ENCODE data around the gene MSI2. TPM values are rescaled to one million over a fixed set of nuclear protein-coding genes. Genes with fewer than 3 reads are reported as not detected.

Gene MSI2
- total and polyA plus RNA-seq, 2 donors (not counting 3 experiments of a cell fraction or from before 2014, with no cell fraction given) = 20.9 to 59.3 TPM

- dilution Hi-C loops (cut with MboI; ENCODE audit: extremely low pct_ligation_motif_present, low sequenced_read_pairs) = no loop called here
- no peak overlapping the region for H3K4me2 ChIP-seq (ENCODE audit: insufficient read depth, low read length)
- no peak for DNase-seq (ENCODE audit: low read depth, low spot score)
- BruUV-seq (replicated peaks) = no TSS peak
- no peak overlapping the region for H2AFZ ChIP-seq (ENCODE audit: low read depth, low read length)
- H3K4me3 ChIP-seq (replicated peaks in 1 of 3; ENCODE audit: insufficient read depth in 1 of 3, low read depth in 1 of 3, low read length in 3 of 3) = no peak overlapping the region
- no peak overlapping the region for H3K27ac ChIP-seq (ENCODE audit: insufficient read depth, low read depth, low read length)
- no peak for FAIRE-seq
- TF ChIP-seq JUN (IDR thresholded peaks at IDR 0.05; ENCODE audit: borderline replicate concordance, insufficient read depth, insufficient read length, low read depth) (no peak), MAX (IDR thresholded peaks at IDR 0.05; ENCODE audit: insufficient read depth, insufficient read length) (no peak), CTCF (IDR thresholded peaks at IDR 0.05; ENCODE audit: extremely low read depth in 1 of 2, insufficient read depth in 1 of 2, low read depth in 1 of 2, low read length in 2 of 2) (no peak), FOS (IDR thresholded peaks at IDR 0.05; ENCODE audit: borderline replicate concordance, insufficient read depth, low read length) (no peak), POLR2A (IDR thresholded peaks at IDR 0.05; ENCODE audit: low read depth, low read length) (no peak), GATA2 (IDR thresholded peaks at IDR 0.05; ENCODE audit: insufficient read depth, insufficient read length, low read depth, low read length) (no peak), POLR2AphosphoS5 (IDR thresholded peaks at IDR 0.05; ENCODE audit: insufficient read depth, low read depth, low read length) (no peak), EZH2 (IDR thresholded peaks at IDR 0.05; ENCODE audit: borderline replicate concordance, low read depth, low read length, severe bottlenecking) (no peak), MYC (IDR thresholded peaks at IDR 0.05; ENCODE audit: low read depth, low read length) (no peak)
- H3K9ac ChIP-seq (replicated peaks; ENCODE audit: extremely low read depth, insufficient read depth, low read length) = no peak overlapping the region
- H4K20me1 ChIP-seq (replicated peaks; ENCODE audit: control insufficient read depth, extremely low read depth, insufficient read depth, low read length) = no peaks in the 10 kb centered on the region
- H3K27me3 ChIP-seq (ENCODE audit: control insufficient read depth in 2 of 2, insufficient read depth in 2 of 2, low read length in 2 of 2) = no peaks in the 10 kb centered on the region
- no peaks in the 10 kb centered on the region for H3K9me3 ChIP-seq (replicated peaks; ENCODE audit: control insufficient read depth, insufficient read depth, low read length)
- no peaks in the 10 kb centered on the region for H3K9me1 ChIP-seq (replicated peaks; ENCODE audit: control insufficient read depth, extremely low read depth, insufficient read depth, low read length)
- intact Hi-C loops (cut with micrococcal nuclease) = loop anchor here (2.0 kb wide), 1 partner anchor 19 kb away; no protein-coding TSS in a partner anchor
- H3K36me3 ChIP-seq (ENCODE audit: control insufficient read depth in 2 of 2, extremely low read depth in 1 of 2, insufficient read depth in 2 of 2, low read length in 2 of 2) = no peaks in the 10 kb centered on the region
- no peaks in the 10 kb centered on the region for H3K79me2 ChIP-seq (ENCODE audit: control insufficient read depth, insufficient read depth, low read length)
- H3K4me1 ChIP-seq (ENCODE audit: control insufficient read depth, extremely low read depth, insufficient read depth, low read length) = no peaks in the 10 kb centered on the region
- POLR2A ChIA-PET = no interaction called here
- CTCF ChIA-PET = interaction anchor here (1.3 to 2.6 kb wide), 2 partner anchors 9 to 399 kb away, joined by 3 to 9 read pairs; no protein-coding TSS in a partner anchor
Observed at GRCh38 chr17:57641761-57642160, 385.4 kb downstream of the MSI2 start.

All from endothelial cell of umbilical vein (primary cell).